OCI-LY3 (cell line): Measurements from ENCODE around the gene SIL1.

Experiments used
- H2AFZ ChIP-seq: fragments of 200-600, 300-600 bp; shearing (Covaris generic); 2 replicates; pipeline ENCODE4 v1.6.0; 2014; ENCODE audit warnings: antibody characterized with exemption, low read depth, low read length
- H3K27ac ChIP-seq: fragments of 200-600, 300-600 bp; sonication (generic); 2 replicates; pipeline ENCODE4 v1.5.1; 2014; ENCODE audit warnings: mild to moderate bottlenecking, low read length, moderate library complexity, mixed read lengths
- H3K27me3 ChIP-seq: fragments of 200-600, 300-600 bp; sonication (generic); 2 replicates; pipeline ENCODE4 v1.6.1; 2014; ENCODE audit warnings: low read depth, low read length, mixed read lengths
- H3K36me3 ChIP-seq: fragments of 200-600, 300-600 bp; sonication (generic); replicated peaks from 2 replicates; pipeline ENCODE3; 2014; ENCODE audit warnings: low read depth, low read length, mixed read lengths
- H3K4me1 ChIP-seq: fragments of 300-600, 200-600 bp; sonication (generic); 2 replicates; pipeline ENCODE4 v1.6.1; 2014; ENCODE audit warnings: low read length, mixed read lengths
- H3K4me2 ChIP-seq: fragments of 200-600, 300-600 bp; sonication (generic); 2 replicates; pipeline ENCODE4 v1.6.1; 2014; ENCODE audit warnings: low read length, mixed read lengths
- H3K4me3 ChIP-seq: fragments of 300-600, 200-600 bp; sonication (generic); 2 replicates; pipeline ENCODE4 v1.5.1; 2014; ENCODE audit warnings: antibody characterized with exemption, mild to moderate bottlenecking, low read length, moderate library complexity
- H3K79me2 ChIP-seq: fragments of 300-600, 200-600 bp; shearing (Covaris generic); 2 replicates; pipeline ENCODE4 v1.6.1; 2014; ENCODE audit warnings: mild to moderate bottlenecking, low read length, mixed read lengths
- H3K9ac ChIP-seq: fragments of 300-600, 200-600 bp; shearing (Covaris generic); 2 replicates; pipeline ENCODE4 v1.6.0; 2014; ENCODE audit warnings: mild to moderate bottlenecking, low read length, moderate library complexity
- H3K9me3 ChIP-seq: fragments of 200-600, 300-600 bp; shearing (Covaris generic); 2 replicates; pipeline ENCODE4 v1.6.1; 2014; ENCODE audit warnings: low read length, mixed read lengths; ENCODE audit not compliant: insufficient read depth
- H4K20me1 ChIP-seq: fragments of 200-600, 300-600 bp; sonication (generic); 2 replicates; pipeline ENCODE4 v1.6.1; 2016; ENCODE audit warnings: low read length, mixed read lengths; ENCODE audit not compliant: insufficient read depth
- CTCF ChIP-seq: fragments of 200-600, 300-600 bp; sonication (generic); IDR thresholded peaks from 2 replicates; pipeline ENCODE4 v1.5.1; 2014; ENCODE audit warnings: antibody characterized with exemption, low read length, low read depth
- EZH2phosphoT487 ChIP-seq: fragments of 200-600 bp; shearing (Covaris generic); IDR thresholded peaks from 2 replicates; pipeline ENCODE4 v1.6.1; 2018; ENCODE audit warnings: antibody characterized with exemption, mixed run types, low read depth

The SIL1 gene

GRCh38 chr5:139079991-139080610 is 118.1 kb downstream of the SIL1 start:
- no peak for TF ChIP-seq CTCF
- TF ChIP-seq EZH2phosphoT487, result no peak
- Histone ChIP-seq H3K9ac (no peak overlapping the region), H3K4me1 (peaks cover 22% of the 10 kb centered on the region), H3K4me3 (no peak overlapping the region), H2AFZ (no peak overlapping the region), H4K20me1 (no peaks in the 10 kb centered on the region), H3K79me2 (no peaks in the 10 kb centered on the region), H3K36me3 (no peaks in the 10 kb centered on the region), H3K4me2 (peak overlapping the region; percentile 45), H3K27me3 (no peaks in the 10 kb centered on the region), H3K9me3 (no peaks in the 10 kb centered on the region), H3K27ac (no peak overlapping the region)

- no peaks in the 10 kb centered on the region for H3K36me3 ChIP-seq
- H3K27ac ChIP-seq, result no peak overlapping the region
- no peaks in the 10 kb centered on the region for H4K20me1 ChIP-seq
- no peaks in the 10 kb centered on the region for H3K27me3 ChIP-seq
- no peak overlapping the region for H3K4me3 ChIP-seq
- H3K79me2 ChIP-seq, result no peaks in the 10 kb centered on the region
- peaks cover 22% of the 10 kb centered on the region for H3K4me1 ChIP-seq
- no peak overlapping the region for H3K9ac ChIP-seq
- no peak overlapping the region for H2AFZ ChIP-seq
- H3K9me3 ChIP-seq, result no peaks in the 10 kb centered on the region
- peak overlapping the region; percentile 45 for H3K4me2 ChIP-seq
- TF ChIP-seq EZH2phosphoT487, result no peak
- TF ChIP-seq CTCF, result no peak
These were observed 118.8 kb downstream of the SIL1 start for GRCh38 chr5:139079225-139079990.

GRCh38 chr5:139078345-139078744 is 119.8 kb downstream of the SIL1 start:
- Histone ChIP-seq H3K79me2 (no peaks in the 10 kb centered on the region), H3K4me2 (no peak overlapping the region), H3K9ac (no peak overlapping the region), H3K4me1 (peaks cover 22% of the 10 kb centered on the region), H3K27me3 (no peaks in the 10 kb centered on the region), H2AFZ (no peak overlapping the region), H3K4me3 (no peak overlapping the region), H4K20me1 (no peaks in the 10 kb centered on the region), H3K9me3 (no peaks in the 10 kb centered on the region), H3K36me3 (no peaks in the 10 kb centered on the region), H3K27ac (no peak overlapping the region)
- TF ChIP-seq CTCF (no peak), EZH2phosphoT487 (no peak)

- H3K9me3 ChIP-seq, result no peaks in the 10 kb centered on the region
- H3K4me3 ChIP-seq, result no peak overlapping the region
- TF ChIP-seq CTCF (no peak), EZH2phosphoT487 (no peak)
- no peak overlapping the region for H3K4me2 ChIP-seq
- no peaks in the 10 kb centered on the region for H4K20me1 ChIP-seq
- H3K79me2 ChIP-seq, result no peaks in the 10 kb centered on the region
- no peak overlapping the region for H3K27ac ChIP-seq
- H3K36me3 ChIP-seq, result no peaks in the 10 kb centered on the region
- no peak overlapping the region for H3K9ac ChIP-seq
- no peak overlapping the region for H2AFZ ChIP-seq
- no peaks in the 10 kb centered on the region for H3K27me3 ChIP-seq
- peaks cover 22% of the 10 kb centered on the region for H3K4me1 ChIP-seq
These were observed 120.3 kb downstream of the SIL1 start for GRCh38 chr5:139077899-139078298.
